HepG2 (cell line): Measurements from ENCODE around the gene GSG1. TPM values are rescaled to one million over a fixed set of nuclear protein-coding genes. Genes with fewer than 3 reads are reported as not detected.

Source experiments
- ATAC-seq: fragments of 200-7000 bp; cut with Tn5 transposase; 3 replicates; pipeline ENCODE4 v1.9.1; 2020; ENCODE audit warnings: mild to moderate bottlenecking, moderate library complexity
- BruUV-seq: library from RNA; stranded (reverse); fragments of 400-500 nt; replicated peaks from 2 replicates; lab custom pipeline; 2021; lab: Mats Ljungman, UMichigan
- CTCF ChIA-PET: fragments of 300-600 bp; formaldehyde crosslinking; extraction: SDS; loops from one replicate; lab custom pipeline; 2021; ENCODE audit warnings: low total read pairs, inconsistent platforms, low intra/inter-chr PET ratio; lab: Yijun Ruan, JAX
- POLR2A ChIA-PET: fragments of 350-600 bp; sonication (Branson Sonifier 250); formaldehyde crosslinking; loops from one replicate; lab custom pipeline; 2020; ENCODE audit warnings: antibody characterized with exemption, inconsistent platforms; lab: Yijun Ruan, JAX
- DNase-seq: peaks from one replicate; pipeline ENCODE4 v3.0.0-alpha.2; 2015; ENCODE audit warnings: low spot score
- FAIRE-seq: peaks from 3 replicates; lab custom pipeline; 2011; peaks lifted over from hg19 to GRCh38; lab: Jason Lieb, UNC
- H2AFZ ChIP-seq: one replicate; pipeline ENCODE4 v1.6.1; 2011; ENCODE audit warnings: low read length, inconsistent platforms
- H3K27ac ChIP-seq: fragments of 300-600 bp; 3 replicates; pipeline ENCODE4 v1.8.0; 2011; ENCODE audit warnings: mixed run types, mild to moderate bottlenecking, mixed read lengths, low read length, inconsistent platforms; ENCODE audit not compliant: insufficient read depth; ENCODE audit errors: extremely low read length
- H3K27me3 ChIP-seq, 2 experiments: fragments of 200-600 bp in 1 of 2; 2 replicates in 1 of 2; 3 replicates in 1 of 2; pipeline versions ENCODE4 v1.6.0 to v1.8.0; 2011; ENCODE audit warnings: low read length in 2 of 2, mild to moderate bottlenecking in 2 of 2, moderate library complexity in 2 of 2, inconsistent platforms in 1 of 2; ENCODE audit not compliant: insufficient read depth in 2 of 2, control insufficient read depth in 1 of 2
- H3K36me3 ChIP-seq, 2 experiments: fragments of 200-600 bp in 1 of 2; replicated peaks in 1 of 2; 2 replicates in 1 of 2; 3 replicates in 1 of 2; pipeline versions ENCODE4 v1.5.1 to v1.8.0; 2011; ENCODE audit warnings: low read length in 2 of 2, inconsistent platforms in 1 of 2; ENCODE audit not compliant: insufficient read depth in 2 of 2, control insufficient read depth in 1 of 2
- H3K4me1 ChIP-seq: 2 replicates; pipeline ENCODE4 v1.5.1; 2012; ENCODE audit warnings: low read length, inconsistent platforms; ENCODE audit not compliant: insufficient read depth
- H3K4me2 ChIP-seq: 2 replicates; pipeline ENCODE4 v1.6.0; 2011; ENCODE audit warnings: low read depth, low read length, inconsistent platforms
- H3K4me3 ChIP-seq, 3 experiments: fragments of 200-600 bp in 1 of 3; sonication (generic), shearing (Covaris generic) in 1 of 3; replicated peaks in 1 of 3; 2 replicates each; pipeline ENCODE4 v1.5.1; 2011 to 2016; ENCODE audit warnings: low read length in 3 of 3, inconsistent platforms in 2 of 3, low read depth in 2 of 3, mild to moderate bottlenecking in 2 of 3, control low read depth in 1 of 3, mixed read lengths in 1 of 3; ENCODE audit not compliant: insufficient read depth in 1 of 3
- H3K79me2 ChIP-seq: one replicate; pipeline ENCODE4 v1.6.1; 2011; ENCODE audit warnings: low read length, inconsistent platforms; ENCODE audit not compliant: insufficient read depth
- H3K9ac ChIP-seq: 2 replicates; pipeline ENCODE4 v1.6.0; 2011; ENCODE audit warnings: mild to moderate bottlenecking, low read depth, low read length, inconsistent platforms; ENCODE audit not compliant: insufficient read depth
- H3K9me3 ChIP-seq: 2 replicates; pipeline ENCODE4 v1.5.1; 2012; ENCODE audit warnings: mild to moderate bottlenecking, low read length
- H4K20me1 ChIP-seq: 2 replicates; pipeline ENCODE4 v1.6.0; 2011; ENCODE audit warnings: inconsistent platforms, mild to moderate bottlenecking, low read length, moderate library complexity; ENCODE audit not compliant: insufficient read depth
- CCDC6 ChIP-seq: sonication (generic); formaldehyde crosslinking; IDR thresholded peaks from 2 replicates; pipeline ENCODE4 v1.8.1; 2022; ENCODE audit warnings: mild to moderate bottlenecking, missing genetic modification reagents, moderate library complexity
- HMG20A ChIP-seq: IDR thresholded peaks from 2 replicates; pipeline ENCODE4 v1.6.1; 2016; ENCODE audit warnings: borderline replicate concordance
- MTA1 ChIP-seq: sonication (generic); formaldehyde crosslinking; IDR thresholded peaks from 2 replicates; pipeline ENCODE4 v1.4.0; 2020; ENCODE audit warnings: missing genetic modification reagents, mild to moderate bottlenecking, borderline replicate concordance
- NKX3-1 ChIP-seq: sonication (generic); formaldehyde crosslinking; IDR thresholded peaks from 2 replicates; pipeline ENCODE4 v1.5.0; 2020; ENCODE audit warnings: missing genetic modification reagents
- RXRA ChIP-seq: sonication (generic); formaldehyde crosslinking; IDR thresholded peaks from 2 replicates; pipeline ENCODE4 v1.5.1; 2020; ENCODE audit warnings: missing genetic modification reagents
- SNAPC2 ChIP-seq: sonication (generic); formaldehyde crosslinking; IDR thresholded peaks from 2 replicates; pipeline ENCODE4 v1.8.1; 2022; ENCODE audit warnings: mild to moderate bottlenecking, missing genetic modification reagents
- SP1 ChIP-seq, 2 experiments: fragments of 450-650 bp in 1 of 2; sonication (generic) in 1 of 2; formaldehyde crosslinking in 1 of 2; IDR thresholded peaks; 2 replicates each; pipeline versions ENCODE4 v1.4.0 to v1.6.1; 2016 to 2020; ENCODE audit warnings: missing genetic modification reagents in 1 of 2
- SRSF1 ChIP-seq: fragments of 200-400 bp; formaldehyde crosslinking; optimal IDR thresholded peaks from 2 replicates; pipeline ENCODE3; 2017; ENCODE audit warnings: mild to moderate bottlenecking, low read depth, low read length, moderate library complexity
- TBL1XR1 ChIP-seq: fragments of 150-350 bp; IDR thresholded peaks from 2 replicates; pipeline ENCODE4 v1.6.1; 2014; ENCODE audit warnings: borderline replicate concordance, low read length; ENCODE audit not compliant: partially characterized antibody
- TMF1 ChIP-seq: sonication (generic); formaldehyde crosslinking; IDR thresholded peaks from 2 replicates; pipeline ENCODE4 v1.8.1; 2022; ENCODE audit warnings: low read depth, missing genetic modification reagents
- TRIM24 ChIP-seq: sonication (generic); formaldehyde crosslinking; IDR thresholded peaks from 2 replicates; pipeline ENCODE4 v1.8.0; 2022; ENCODE audit warnings: mild to moderate bottlenecking, missing genetic modification reagents
- ZFP62 ChIP-seq: sonication (generic); formaldehyde crosslinking; IDR thresholded peaks from 2 replicates; pipeline ENCODE4 v1.4.0; 2020; ENCODE audit warnings: missing genetic modification reagents
- ZFY ChIP-seq: sonication (generic); formaldehyde crosslinking; IDR thresholded peaks from 2 replicates; pipeline ENCODE4 v1.4.0; 2020; ENCODE audit warnings: missing genetic modification reagents
- ZNF451 ChIP-seq: sonication (generic); formaldehyde crosslinking; IDR thresholded peaks from 2 replicates; pipeline ENCODE4 v1.5.0; 2020; ENCODE audit warnings: mild to moderate bottlenecking, missing genetic modification reagents
- ZNF468 ChIP-seq: sonication (generic); formaldehyde crosslinking; IDR thresholded peaks from 2 replicates; pipeline ENCODE4 v1.8.0; 2022; ENCODE audit warnings: mild to moderate bottlenecking, moderate library complexity, missing genetic modification reagents
- ZSCAN21 ChIP-seq: sonication (generic); formaldehyde crosslinking; IDR thresholded peaks from 2 replicates; pipeline ENCODE4 v1.8.0; 2022; ENCODE audit warnings: mild to moderate bottlenecking, missing genetic modification reagents, moderate library complexity, borderline replicate concordance
- ZZZ3 ChIP-seq: sonication (generic); formaldehyde crosslinking; IDR thresholded peaks from 2 replicates; pipeline ENCODE4 v1.4.0; 2020; ENCODE audit warnings: missing genetic modification reagents, mild to moderate bottlenecking, borderline replicate concordance
- WGBS: methylation state at CpG from one replicate; pipeline ENCODE4 v1.1.6; 2017; ENCODE audit warnings: low lambda C conversion rate; 5-methylcytosine and 5-hydroxymethylcytosine counted together
- in situ Hi-C: cut with HindIII; loops from 2 replicates; pipeline ENCODE4 v1.10.0; 2017; ENCODE audit warnings: low pct_unique_long_range_greater_than_20kb; ENCODE audit not compliant: extremely low pct_ligation_motif_present
- intact Hi-C: fragments of 100-400 bp; cut with micrococcal nuclease; formaldehyde crosslinking; loops from one replicate; pipeline ENCODE4 v1.10.0; 2022; ENCODE audit not compliant: unreplicated experiment
- polyA plus RNA-seq, 8 experiments: library from polyadenylated mRNA; depleted of rRNA in 3 of 8; stranded (reverse) in 7 of 8; unstranded in 1 of 8; fragments of >200 nt; fragmentation: Illumina TruSeq in 4 of 8; extraction: Trizol in 4 of 8; gene quantifications; 2 replicates each; pipeline versions ENCODE4 v1.2.1 to v1.2.3, GENCODE V29; 2011 to 2016; ENCODE audit warnings: low read depth in 4 of 8, missing spikeins in 1 of 8, mixed read lengths in 1 of 8; ENCODE audit not compliant: insufficient read depth in 1 of 8
- total RNA-seq, 5 experiments: library from RNA; depleted of rRNA; stranded (reverse); fragments of >200 nt; fragmentation: Illumina TruSeq; extraction: Trizol; gene quantifications; 2 replicates each; pipeline ENCODE4 v1.2.3, GENCODE V29; 2016; ENCODE audit warnings: low read depth in 1 of 5
- TF ChIP-seq, protein P1 (sequence below): sonication (generic); formaldehyde crosslinking; IDR thresholded peaks from 2 replicates; pipeline ENCODE4 v1.4.0; 2020; ENCODE audit warnings: mild to moderate bottlenecking, missing genetic modification reagents, borderline replicate concordance
- TF ChIP-seq, protein P2 (sequence below): sonication (generic); formaldehyde crosslinking; IDR thresholded peaks from 2 replicates; pipeline ENCODE4 v1.8.0; 2022; ENCODE audit warnings: mild to moderate bottlenecking, missing genetic modification reagents, moderate library complexity
- TF ChIP-seq, protein P3 (sequence below): sonication (generic); formaldehyde crosslinking; IDR thresholded peaks from 2 replicates; pipeline ENCODE4 v1.5.1; 2020; ENCODE audit warnings: mild to moderate bottlenecking, missing genetic modification reagents, moderate library complexity

Gene GSG1
- total and polyA plus RNA-seq, 2 of the 13 experiments (the other 11 are each of a cell fraction or from before 2014, with no cell fraction given): not detected

DNA sequence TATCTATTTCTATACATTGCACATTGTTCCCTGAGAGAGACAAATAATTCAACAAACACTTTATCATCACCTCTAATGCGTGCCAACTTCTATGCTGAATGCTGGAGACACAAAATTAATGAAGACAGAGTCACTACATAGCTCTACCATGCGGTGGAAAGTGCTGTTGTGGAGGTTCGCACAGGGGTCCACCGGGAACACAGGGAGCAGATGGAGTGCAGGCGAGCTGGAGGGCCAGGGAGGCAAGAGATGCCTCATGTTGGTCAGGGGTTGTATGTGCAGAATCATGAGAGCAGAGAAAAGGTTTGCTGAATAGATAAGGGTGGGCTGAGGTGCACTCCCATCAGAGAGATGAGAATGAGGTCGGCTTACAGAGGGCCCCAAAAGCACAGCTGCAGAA, 34.1 kb downstream of the GSG1 start (continued):
- no peak for TF ChIP-seq TMF1 (CRISPR knock-in tag)
- no peak for TF ChIP-seq NKX3-1 (CRISPR knock-in tag)
- TF ChIP-seq ZSCAN21 (CRISPR knock-in tag): no peak

DNA sequence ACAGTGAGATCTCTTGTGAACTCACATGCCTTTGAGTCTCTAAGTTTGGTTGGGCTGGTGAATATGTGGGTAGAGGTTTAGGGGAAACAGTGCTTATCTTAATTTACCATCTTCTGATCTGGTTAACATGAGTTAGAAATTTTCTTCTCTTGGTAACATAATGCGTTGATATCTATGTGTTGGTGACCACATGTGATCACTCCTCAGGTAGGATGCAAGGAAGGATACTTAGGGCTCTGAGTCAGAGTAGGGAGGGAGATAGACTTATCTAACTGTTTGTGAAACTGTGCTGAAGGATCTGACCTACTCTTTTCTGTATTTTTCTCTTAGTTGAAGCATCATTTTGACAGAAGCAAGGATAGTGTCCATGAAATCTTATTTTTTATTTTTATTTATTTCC, 36.1 kb downstream of the GSG1 start:
- Histone ChIP-seq H2AFZ (no peak overlapping the region), H3K27ac (no peak overlapping the region), H3K9ac (no peak overlapping the region), H3K27me3 (no peaks in the 10 kb centered on the region), H3K4me1 (no peaks in the 10 kb centered on the region), H3K4me2 (no peak overlapping the region), H3K4me3 (no peak overlapping the region), H4K20me1 (no peaks in the 10 kb centered on the region), H3K9me3 (no peaks in the 10 kb centered on the region), H3K36me3 (peaks cover 2 to 29% of the 10 kb centered on the region in 2 experiments; a peak in 4 of 5 replicates), H3K79me2 (no peaks in the 10 kb centered on the region)
- no peak for DNase-seq
- in situ Hi-C loops: no loop called here
- no TSS peak for BruUV-seq
- no peak for TF ChIP-seq TBL1XR1
- TF ChIP-seq TRIM24 (CRISPR knock-in tag): no peak
- TF ChIP-seq, protein P1, sequence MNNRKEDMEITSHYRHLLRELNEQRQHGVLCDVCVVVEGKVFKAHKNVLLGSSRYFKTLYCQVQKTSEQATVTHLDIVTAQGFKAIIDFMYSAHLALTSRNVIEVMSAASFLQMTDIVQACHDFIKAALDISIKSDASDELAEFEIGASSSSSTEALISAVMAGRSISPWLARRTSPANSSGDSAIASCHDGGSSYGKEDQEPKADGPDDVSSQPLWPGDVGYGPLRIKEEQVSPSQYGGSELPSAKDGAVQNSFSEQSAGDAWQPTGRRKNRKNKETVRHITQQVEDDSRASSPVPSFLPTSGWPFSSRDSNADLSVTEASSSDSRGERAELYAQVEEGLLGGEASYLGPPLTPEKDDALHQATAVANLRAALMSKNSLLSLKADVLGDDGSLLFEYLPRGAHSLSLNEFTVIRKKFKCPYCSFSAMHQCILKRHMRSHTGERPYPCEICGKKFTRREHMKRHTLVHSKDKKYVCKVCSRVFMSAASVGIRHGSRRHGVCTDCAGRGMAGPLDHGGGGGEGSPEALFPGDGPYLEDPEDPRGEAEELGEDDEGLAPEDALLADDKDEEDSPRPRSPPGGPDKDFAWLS (CRISPR knock-in tag): no peak
- no peak for TF ChIP-seq ZFY (CRISPR knock-in tag)
- TF ChIP-seq SRSF1: no peak
- no peak for TF ChIP-seq ZFP62 (CRISPR knock-in tag)
- no peak for TF ChIP-seq SP1 (IDR thresholded peaks at IDR 0.05)
- TF ChIP-seq SP1 (CRISPR knock-in tag; IDR thresholded peaks at IDR 0.05): no peak
- TF ChIP-seq RXRA (CRISPR knock-in tag): no peak
- TF ChIP-seq, protein P2, sequence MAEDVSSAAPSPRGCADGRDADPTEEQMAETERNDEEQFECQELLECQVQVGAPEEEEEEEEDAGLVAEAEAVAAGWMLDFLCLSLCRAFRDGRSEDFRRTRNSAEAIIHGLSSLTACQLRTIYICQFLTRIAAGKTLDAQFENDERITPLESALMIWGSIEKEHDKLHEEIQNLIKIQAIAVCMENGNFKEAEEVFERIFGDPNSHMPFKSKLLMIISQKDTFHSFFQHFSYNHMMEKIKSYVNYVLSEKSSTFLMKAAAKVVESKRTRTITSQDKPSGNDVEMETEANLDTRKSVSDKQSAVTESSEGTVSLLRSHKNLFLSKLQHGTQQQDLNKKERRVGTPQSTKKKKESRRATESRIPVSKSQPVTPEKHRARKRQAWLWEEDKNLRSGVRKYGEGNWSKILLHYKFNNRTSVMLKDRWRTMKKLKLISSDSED (CRISPR knock-in tag): no peak
- no peak for TF ChIP-seq ZZZ3 (CRISPR knock-in tag)
- no peak for TF ChIP-seq CCDC6 (CRISPR knock-in tag)
- TF ChIP-seq MTA1: no peak
- TF ChIP-seq ZNF451 (CRISPR knock-in tag): no peak
- TF ChIP-seq, protein P3, sequence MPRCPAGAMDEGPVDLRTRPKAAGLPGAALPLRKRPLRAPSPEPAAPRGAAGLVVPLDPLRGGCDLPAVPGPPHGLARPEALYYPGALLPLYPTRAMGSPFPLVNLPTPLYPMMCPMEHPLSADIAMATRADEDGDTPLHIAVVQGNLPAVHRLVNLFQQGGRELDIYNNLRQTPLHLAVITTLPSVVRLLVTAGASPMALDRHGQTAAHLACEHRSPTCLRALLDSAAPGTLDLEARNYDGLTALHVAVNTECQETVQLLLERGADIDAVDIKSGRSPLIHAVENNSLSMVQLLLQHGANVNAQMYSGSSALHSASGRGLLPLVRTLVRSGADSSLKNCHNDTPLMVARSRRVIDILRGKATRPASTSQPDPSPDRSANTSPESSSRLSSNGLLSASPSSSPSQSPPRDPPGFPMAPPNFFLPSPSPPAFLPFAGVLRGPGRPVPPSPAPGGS: no peak
- TF ChIP-seq SNAPC2 (CRISPR knock-in tag): no peak
- no peak for TF ChIP-seq HMG20A (CRISPR knock-in tag)
- no peak for TF ChIP-seq ZNF468 (CRISPR knock-in tag)
- no peak for FAIRE-seq
- intact Hi-C loops: no loop called here
- no peak for ATAC-seq
- WGBS: 100% methylated on average over 1 of the region's 1 CpG
- ChIA-PET CTCF (no interaction called here), POLR2A (no interaction called here)
